Prostate gland (tissue), 2 donors: Measurements from ENCODE around the gene FUT2.

Experiments used
- CTCF ChIP-seq, 4 experiments: fragments of 200-600 bp in 2 of 4; fragments of 450-650 bp in 2 of 4; sonication (generic) in 2 of 4; IDR thresholded peaks; 1 replicate in 3 of 4; 2 replicates in 1 of 4; pipeline ENCODE4 v1.5.1; 2016 to 2019; ENCODE audit warnings: antibody characterized with exemption in 4 of 4, mild to moderate bottlenecking in 2 of 4, moderate library complexity in 2 of 4
- POLR2A ChIP-seq: fragments of 450-650 bp; IDR thresholded peaks from one replicate; pipeline ENCODE4 v1.6.1; 2016; ENCODE audit warnings: antibody characterized with exemption, mild to moderate bottlenecking

- TF ChIP-seq CTCF (IDR thresholded peaks at IDR 0.05), result no peak
- TF ChIP-seq POLR2A, result no peak
Measured at GRCh38 chr19:48648134-48648533, 47.6 kb upstream of the FUT2 start.
